Measurements from ENCODE around the gene ZNF747.
"Not testable (repeated sequence)": the region's sequence is repeated elsewhere in the genome, so short reads cannot be mapped to it uniquely, and the experiment has no call there.

GRCh38 chr16:30540916-30541464 lies 6.3 kb upstream of the ZNF747 start:
- not testable (repeated sequence) for TF ChIP-seq CTCF, POLR2A (IDR thresholded peaks at IDR 0.05)
